Gastroesophageal sphincter (tissue), 4 donors: ENCODE results near the gene PRDM16. TPM values are rescaled to one million over a fixed set of nuclear protein-coding genes. Genes with fewer than 3 reads are reported as not detected.

Experiments used
- ATAC-seq: fragments of 150-250 bp; one replicate; pipeline ENCODE4 v1.9.1; 2016; ENCODE audit warnings: mild to moderate bottlenecking, moderate library complexity
- H3K27ac ChIP-seq, 4 donors: fragments of 200-600 bp; sonication (generic) in 3 of 4; 1 replicate in 3 of 4; 2 replicates in 1 of 4; pipeline ENCODE4 v1.5.1; 2016 to 2019
- H3K27me3 ChIP-seq: fragments of 200-600 bp; sonication (generic); one replicate; pipeline ENCODE4 v1.5.1; 2019
- H3K36me3 ChIP-seq, 2 donors: fragments of 200-600 bp; sonication (generic); one replicate each; pipeline ENCODE4 v1.5.1; 2019; ENCODE audit warnings: control low read depth in 1 of 2
- H3K4me1 ChIP-seq, 3 donors: fragments of 200-600 bp; sonication (generic); 1 replicate in 2 of 3; 2 replicates in 1 of 3; pipeline ENCODE4 v1.5.1; 2016 to 2019; ENCODE audit warnings: control low read depth in 2 of 3
- H3K4me3 ChIP-seq, 2 donors: fragments of 200-600 bp; sonication (generic); one replicate each; pipeline ENCODE4 v1.5.1; 2019; ENCODE audit warnings: mild to moderate bottlenecking in 1 of 2, moderate library complexity in 1 of 2
- H3K9me3 ChIP-seq, 3 donors: fragments of 200-600 bp; sonication (generic); one replicate each; pipeline ENCODE4 v1.5.1; 2017 to 2019; ENCODE audit warnings: control low read depth in 2 of 3
- EP300 ChIP-seq: sonication (generic); formaldehyde crosslinking; IDR thresholded peaks from one replicate; pipeline ENCODE4 v1.6.1; 2017; ENCODE audit warnings: antibody characterized with exemption, mild to moderate bottlenecking
- POLR2A ChIP-seq, 2 donors: fragments of 450-650 bp; IDR thresholded peaks; one replicate each; pipeline ENCODE4 v1.6.1; 2017; ENCODE audit warnings: antibody characterized with exemption in 2 of 2, mild to moderate bottlenecking in 2 of 2, moderate library complexity in 1 of 2
- POLR2AphosphoS5 ChIP-seq: sonication (generic); formaldehyde crosslinking; IDR thresholded peaks from one replicate; pipeline ENCODE4 v1.6.1; 2017; ENCODE audit warnings: antibody characterized with exemption
- WGBS, 2 donors: methylation state at CpG; one replicate each; pipeline ENCODE4 v1.1.5; 2018; ENCODE audit warnings: low coverage in 1 of 2; 5-methylcytosine and 5-hydroxymethylcytosine counted together
- total RNA-seq, 4 donors: library from RNA; depleted of rRNA; stranded (reverse); fragments of >200 nt; gene quantifications; one replicate each; pipeline ENCODE4 v1.1.0, GENCODE V29; 2016
- TF ChIP-seq, protein P1 (sequence below), 4 experiments: fragments of 200-600 bp in 2 of 4; fragments of 450-650 bp in 2 of 4; sonication (generic) in 1 of 4; IDR thresholded peaks; one replicate each; pipeline ENCODE4 v1.5.1; 2017 to 2019; ENCODE audit warnings: antibody characterized with exemption in 4 of 4, mild to moderate bottlenecking in 2 of 4, moderate library complexity in 2 of 4

Gene PRDM16
- total RNA-seq, 4 donors from 2014 or later, result 1.1 to 3.4 (median 1.6) TPM

DNA sequence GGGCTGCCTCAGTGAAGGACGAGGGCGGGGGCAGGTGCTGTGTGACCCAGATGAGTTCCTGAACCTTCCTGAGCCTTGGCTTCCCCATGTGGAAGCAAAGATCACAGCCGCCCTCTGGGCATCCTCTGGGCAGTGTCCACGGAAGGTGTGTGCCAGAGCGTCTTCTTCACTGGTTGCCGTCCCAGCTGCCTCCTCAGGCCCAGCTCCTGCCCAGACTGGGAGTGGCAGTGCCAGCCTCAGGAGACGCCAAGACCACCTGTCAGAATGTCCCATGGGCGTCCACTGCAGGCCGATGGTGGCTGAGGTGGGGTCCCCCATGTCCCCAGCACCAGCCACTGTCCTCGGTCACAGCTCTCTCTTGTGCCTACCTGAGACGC is 395.6 kb downstream of the PRDM16 start:
- no peak for TF ChIP-seq POLR2A (IDR thresholded peaks at IDR 0.05)
- TF ChIP-seq EP300, result no peak
- TF ChIP-seq POLR2AphosphoS5, result no peak
- TF ChIP-seq, protein P1, sequence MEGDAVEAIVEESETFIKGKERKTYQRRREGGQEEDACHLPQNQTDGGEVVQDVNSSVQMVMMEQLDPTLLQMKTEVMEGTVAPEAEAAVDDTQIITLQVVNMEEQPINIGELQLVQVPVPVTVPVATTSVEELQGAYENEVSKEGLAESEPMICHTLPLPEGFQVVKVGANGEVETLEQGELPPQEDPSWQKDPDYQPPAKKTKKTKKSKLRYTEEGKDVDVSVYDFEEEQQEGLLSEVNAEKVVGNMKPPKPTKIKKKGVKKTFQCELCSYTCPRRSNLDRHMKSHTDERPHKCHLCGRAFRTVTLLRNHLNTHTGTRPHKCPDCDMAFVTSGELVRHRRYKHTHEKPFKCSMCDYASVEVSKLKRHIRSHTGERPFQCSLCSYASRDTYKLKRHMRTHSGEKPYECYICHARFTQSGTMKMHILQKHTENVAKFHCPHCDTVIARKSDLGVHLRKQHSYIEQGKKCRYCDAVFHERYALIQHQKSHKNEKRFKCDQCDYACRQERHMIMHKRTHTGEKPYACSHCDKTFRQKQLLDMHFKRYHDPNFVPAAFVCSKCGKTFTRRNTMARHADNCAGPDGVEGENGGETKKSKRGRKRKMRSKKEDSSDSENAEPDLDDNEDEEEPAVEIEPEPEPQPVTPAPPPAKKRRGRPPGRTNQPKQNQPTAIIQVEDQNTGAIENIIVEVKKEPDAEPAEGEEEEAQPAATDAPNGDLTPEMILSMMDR (IDR thresholded peaks at IDR 0.05), result no peak
- H3K4me1 ChIP-seq, result no peaks in the 10 kb centered on the region
- no peak for ATAC-seq

DNA sequence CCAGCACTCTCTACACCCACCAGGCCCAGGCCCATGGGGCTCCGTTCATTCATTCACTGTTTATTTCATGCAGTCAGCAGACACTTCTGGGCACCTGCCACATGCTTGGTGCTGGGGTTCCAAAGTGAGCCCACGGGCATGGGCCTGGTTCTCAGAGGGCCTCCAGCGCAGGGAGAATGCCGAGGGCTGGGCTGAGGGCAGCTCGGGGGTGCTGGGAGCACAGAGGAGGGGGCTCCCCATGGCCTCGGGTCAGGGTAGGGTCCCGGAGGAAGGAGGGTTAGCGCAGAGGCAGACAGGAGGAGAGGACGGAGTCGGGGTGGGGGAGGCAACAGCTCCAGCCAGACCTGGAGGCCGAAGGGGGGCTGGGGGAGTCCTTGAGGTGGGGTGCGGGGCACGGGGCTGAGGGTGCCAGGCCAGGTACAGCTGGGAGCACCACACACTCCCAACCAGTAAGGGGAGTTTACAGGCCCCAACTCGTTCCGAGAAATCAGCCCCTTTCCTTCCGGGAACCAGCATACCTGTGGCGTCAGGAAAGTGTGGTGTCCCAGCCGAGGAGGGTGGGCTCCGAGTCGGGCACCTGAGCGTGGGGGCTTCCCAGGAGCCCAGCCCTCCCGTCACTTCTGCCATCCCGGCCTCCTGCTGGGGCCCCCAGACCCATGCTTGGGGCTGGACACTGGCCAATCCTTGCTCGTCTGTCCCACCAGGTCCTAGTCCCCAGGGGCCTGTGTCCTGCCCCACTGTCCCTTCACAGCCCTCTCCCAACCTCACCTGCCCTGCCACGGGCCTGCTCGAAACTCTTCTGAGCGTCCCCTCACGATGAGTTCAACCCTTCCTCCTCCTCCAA is 396.3 kb downstream of the PRDM16 start:
- TF ChIP-seq, protein P1 (IDR thresholded peaks at IDR 0.05), result no peak
- TF ChIP-seq POLR2A (IDR thresholded peaks at IDR 0.05) (no peak), EP300 (no peak), POLR2AphosphoS5 (no peak)
- Histone ChIP-seq H3K4me1 (no peaks in the 10 kb centered on the region), H3K36me3 (no peaks in the 10 kb centered on the region), H3K27ac (no peak overlapping the region), H3K27me3 (peaks cover 45% of the 10 kb centered on the region), H3K9me3 (no peaks in the 10 kb centered on the region), H3K4me3 (no peak overlapping the region)
- no peak for ATAC-seq
- 73 to 77% methylated on average over 4 to 16 of the region's 28 CpGs for WGBS, 2 donors

More for the DNA sequence above, 395.6 kb downstream of the PRDM16 start:
- Histone ChIP-seq H3K9me3 (no peaks in the 10 kb centered on the region), H3K36me3 (no peaks in the 10 kb centered on the region), H3K4me3 (no peak overlapping the region), H3K27ac (no peak overlapping the region), H3K27me3 (peaks cover 39% of the 10 kb centered on the region)
- WGBS, 2 donors, result no CpG with 5 or more reads among the region's 11 CpGs

DNA sequence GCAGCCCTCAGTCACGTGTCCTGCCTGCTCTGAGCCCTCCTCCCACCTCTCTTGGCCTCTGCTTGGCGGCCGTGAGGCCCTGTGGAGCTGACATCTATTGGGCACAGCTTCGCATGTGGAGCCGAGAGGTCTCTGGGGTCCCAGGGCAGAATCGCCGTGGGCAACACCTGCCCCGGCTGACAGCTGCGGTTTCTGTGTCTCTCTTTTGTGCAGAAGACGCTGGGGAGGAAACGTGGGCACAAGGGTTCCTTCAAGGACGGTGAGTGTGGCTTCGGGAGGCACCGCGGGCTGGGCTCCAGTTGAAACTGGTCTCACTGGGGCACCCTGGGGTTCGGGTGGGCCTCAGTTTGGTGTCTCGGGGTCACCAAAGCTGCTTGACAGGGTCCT is 396.9 kb downstream of the PRDM16 start:
- no peak for ATAC-seq
- TF ChIP-seq EP300, result no peak
- TF ChIP-seq, protein P1 (IDR thresholded peaks at IDR 0.05), result no peak
- no peak for TF ChIP-seq POLR2AphosphoS5
- no peak for TF ChIP-seq POLR2A (IDR thresholded peaks at IDR 0.05)
- Histone ChIP-seq H3K36me3 (no peaks in the 10 kb centered on the region), H3K9me3 (no peaks in the 10 kb centered on the region), H3K27me3 (peaks cover 51% of the 10 kb centered on the region), H3K4me1 (peaks cover 0 to 5% (median 0%) of the 10 kb centered on the region in 3 donors), H3K4me3 (no peak overlapping the region), H3K27ac (no peak overlapping the region)
- 80 to 100% methylated on average over 1 to 2 of the region's 17 CpGs for WGBS, 2 donors

DNA sequence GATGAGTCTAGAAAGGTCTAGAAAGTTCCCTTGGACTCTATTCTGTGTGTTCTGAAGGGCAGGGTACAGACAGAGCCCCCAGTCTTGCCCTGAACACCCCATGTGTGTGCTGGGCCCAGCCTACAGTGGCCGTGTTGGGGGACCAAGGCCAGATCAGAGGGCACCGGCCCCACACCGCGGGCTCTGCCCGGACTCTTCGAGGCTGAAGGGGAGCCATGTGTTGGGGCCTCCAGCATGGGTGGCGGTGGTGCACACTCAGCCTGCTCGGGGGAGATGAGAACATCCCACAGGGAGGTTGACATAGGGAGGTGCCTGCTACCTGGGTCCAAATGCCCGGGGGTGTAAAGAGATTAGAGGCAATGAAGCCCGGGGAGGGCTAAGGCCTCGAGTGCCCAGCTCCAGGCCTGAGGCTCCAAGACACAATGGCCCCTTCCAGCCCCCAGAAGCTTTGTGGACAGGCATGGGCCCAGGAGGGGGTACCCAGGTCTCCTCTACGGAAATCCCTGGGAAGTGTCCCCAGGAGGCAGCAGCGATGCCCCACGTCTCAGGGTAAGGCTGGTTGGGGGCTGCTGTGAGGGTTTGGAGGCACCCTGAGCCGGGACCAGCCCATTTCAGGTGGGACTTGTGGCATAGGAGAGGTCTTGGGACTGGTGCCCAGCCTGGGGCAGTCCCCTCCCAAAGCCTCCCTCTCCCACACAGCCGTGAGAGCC is 397.5 kb downstream of the PRDM16 start:
- WGBS, 2 donors, result no CpG with 5 or more reads among the region's 16 CpGs
- Histone ChIP-seq H3K36me3 (no peaks in the 10 kb centered on the region), H3K27me3 (peaks cover 55% of the 10 kb centered on the region), H3K9me3 (no peaks in the 10 kb centered on the region), H3K4me3 (no peak overlapping the region), H3K27ac (no peak overlapping the region), H3K4me1 (peaks cover 0 to 11% (median 0%) of the 10 kb centered on the region in 3 donors)
- TF ChIP-seq, protein P1 (IDR thresholded peaks at IDR 0.05), result no peak
- no peak for TF ChIP-seq EP300
- no peak for TF ChIP-seq POLR2A (IDR thresholded peaks at IDR 0.05)
- no peak for TF ChIP-seq POLR2AphosphoS5
- no peak for ATAC-seq
